ENCODE data around the gene FXYD6.

The FXYD6 gene

DNA sequence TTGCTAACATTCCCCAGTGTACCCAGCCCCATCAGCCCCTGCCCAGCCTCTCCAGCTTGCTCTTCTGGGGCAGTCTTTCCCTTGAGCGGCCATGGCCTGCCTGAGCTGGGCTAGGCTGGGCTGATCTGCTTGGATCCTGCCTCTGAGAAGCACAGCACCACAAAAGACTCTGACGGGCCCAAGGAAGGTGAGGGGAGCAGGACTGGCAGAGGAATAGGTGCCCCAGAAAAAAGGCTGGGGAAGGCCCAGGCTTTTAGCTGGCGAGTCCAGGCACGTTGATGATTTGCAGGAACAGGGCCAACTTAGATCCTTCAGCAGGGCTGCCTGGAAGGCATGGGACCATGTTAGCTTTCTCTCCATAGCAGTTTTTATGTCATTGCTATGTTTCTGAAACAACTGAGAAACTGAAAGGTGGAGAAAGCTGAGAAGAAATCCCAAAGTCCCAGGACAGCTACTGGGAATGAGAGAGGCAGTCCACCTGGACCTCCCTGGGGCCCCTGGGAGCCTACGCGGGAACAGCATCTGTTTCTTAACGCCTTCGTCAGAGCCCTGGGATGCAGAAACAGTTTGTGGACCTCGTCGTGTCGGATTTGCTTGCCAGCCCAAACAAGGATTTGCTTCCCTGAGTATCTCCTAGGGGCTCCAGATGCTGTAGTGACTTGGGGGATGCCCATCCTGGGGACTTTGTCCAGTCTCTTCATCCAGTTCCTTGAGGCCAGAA is 24.4 kb upstream of the FXYD6 start:
- no peaks in the 10 kb centered on the region for H3K27me3 ChIP-seq (ENCODE audit: low read depth, low read length)
- H3K9ac ChIP-seq (ENCODE audit: low read length) = peak overlapping the region; percentile 60
- H3K4me2 ChIP-seq (ENCODE audit: low read length) = peak overlapping the region; percentile 65

DNA sequence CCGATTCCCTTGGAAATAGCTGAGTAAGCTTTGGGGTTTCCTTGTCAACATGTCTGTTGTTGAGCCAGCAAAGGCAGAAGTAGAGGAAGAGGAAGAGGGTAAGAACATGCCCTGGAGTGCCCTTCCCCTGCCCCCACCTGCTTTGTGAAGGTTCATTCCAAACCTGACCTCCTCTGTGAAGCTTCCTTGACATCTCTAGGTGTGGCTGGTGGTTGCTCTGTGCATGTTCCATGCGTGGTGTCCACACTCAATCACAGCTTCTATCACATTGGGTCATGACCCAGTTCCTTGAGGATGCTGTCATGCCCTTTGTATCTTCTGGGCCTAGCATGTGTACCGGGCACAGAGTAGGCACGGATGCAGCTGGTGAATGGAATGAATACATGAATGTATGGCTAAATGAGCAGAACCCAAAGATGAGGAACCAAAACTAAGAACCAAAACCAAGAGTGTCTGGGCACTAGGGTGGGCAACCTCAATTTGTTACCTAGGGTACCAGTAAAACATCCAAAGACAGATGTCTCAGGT is 23.7 kb upstream of the FXYD6 start:
- H3K4me1 ChIP-seq (ENCODE audit: low read length) = peaks cover 48% of the 10 kb centered on the region
- H3K4me3 ChIP-seq (ENCODE audit: low read length) = peak overlapping the region; percentile 52
- no peaks in the 10 kb centered on the region for H3K36me3 ChIP-seq (replicated peaks; ENCODE audit: low read depth, low read length)
- H3K9me3 ChIP-seq (ENCODE audit: insufficient read depth, low read length) = no peaks in the 10 kb centered on the region
- TF ChIP-seq EZH2phosphoT487 (IDR thresholded peaks at IDR 0.05; ENCODE audit: low read depth) = no peak
- TF ChIP-seq, protein P1, sequence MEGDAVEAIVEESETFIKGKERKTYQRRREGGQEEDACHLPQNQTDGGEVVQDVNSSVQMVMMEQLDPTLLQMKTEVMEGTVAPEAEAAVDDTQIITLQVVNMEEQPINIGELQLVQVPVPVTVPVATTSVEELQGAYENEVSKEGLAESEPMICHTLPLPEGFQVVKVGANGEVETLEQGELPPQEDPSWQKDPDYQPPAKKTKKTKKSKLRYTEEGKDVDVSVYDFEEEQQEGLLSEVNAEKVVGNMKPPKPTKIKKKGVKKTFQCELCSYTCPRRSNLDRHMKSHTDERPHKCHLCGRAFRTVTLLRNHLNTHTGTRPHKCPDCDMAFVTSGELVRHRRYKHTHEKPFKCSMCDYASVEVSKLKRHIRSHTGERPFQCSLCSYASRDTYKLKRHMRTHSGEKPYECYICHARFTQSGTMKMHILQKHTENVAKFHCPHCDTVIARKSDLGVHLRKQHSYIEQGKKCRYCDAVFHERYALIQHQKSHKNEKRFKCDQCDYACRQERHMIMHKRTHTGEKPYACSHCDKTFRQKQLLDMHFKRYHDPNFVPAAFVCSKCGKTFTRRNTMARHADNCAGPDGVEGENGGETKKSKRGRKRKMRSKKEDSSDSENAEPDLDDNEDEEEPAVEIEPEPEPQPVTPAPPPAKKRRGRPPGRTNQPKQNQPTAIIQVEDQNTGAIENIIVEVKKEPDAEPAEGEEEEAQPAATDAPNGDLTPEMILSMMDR (IDR thresholded peaks at IDR 0.05; ENCODE audit: low read depth, low read length) = no peak
- H3K27ac ChIP-seq (ENCODE audit: low read length) = peak overlapping the region; percentile 90
- no peaks in the 10 kb centered on the region for H3K27me3 ChIP-seq (ENCODE audit: low read depth, low read length)
- no peaks in the 10 kb centered on the region for H4K20me1 ChIP-seq (ENCODE audit: insufficient read depth, low read length)
- H3K79me2 ChIP-seq (ENCODE audit: low read length) = no peaks in the 10 kb centered on the region; the same call in 1 of the 2 replicates
- peak overlapping the region; percentile 65 for H3K4me2 ChIP-seq (ENCODE audit: low read length)
- H2AFZ ChIP-seq (ENCODE audit: low read depth, low read length) = no peak overlapping the region
- peak overlapping the region; percentile 60 for H3K9ac ChIP-seq (ENCODE audit: low read length)

More for the DNA sequence above, 24.4 kb upstream of the FXYD6 start:
- no peaks in the 10 kb centered on the region for H3K9me3 ChIP-seq (ENCODE audit: insufficient read depth, low read length)
- peak overlapping the region; percentile 2; the same call in 1 of the 2 replicates for H3K4me3 ChIP-seq (ENCODE audit: low read length)
- no peak overlapping the region for H2AFZ ChIP-seq (ENCODE audit: low read depth, low read length)
- H3K36me3 ChIP-seq (replicated peaks; ENCODE audit: low read depth, low read length) = no peaks in the 10 kb centered on the region
- H3K79me2 ChIP-seq (ENCODE audit: low read length) = no peaks in the 10 kb centered on the region; the same call in 1 of the 2 replicates
- TF ChIP-seq, protein P1 (IDR thresholded peaks at IDR 0.05; ENCODE audit: low read depth, low read length) = no peak
- no peak for TF ChIP-seq EZH2phosphoT487 (IDR thresholded peaks at IDR 0.05; ENCODE audit: low read depth)
- peak overlapping the region; percentile 90 for H3K27ac ChIP-seq (ENCODE audit: low read length)
- no peaks in the 10 kb centered on the region for H4K20me1 ChIP-seq (ENCODE audit: insufficient read depth, low read length)
- peaks cover 51% of the 10 kb centered on the region for H3K4me1 ChIP-seq (ENCODE audit: low read length)

DNA sequence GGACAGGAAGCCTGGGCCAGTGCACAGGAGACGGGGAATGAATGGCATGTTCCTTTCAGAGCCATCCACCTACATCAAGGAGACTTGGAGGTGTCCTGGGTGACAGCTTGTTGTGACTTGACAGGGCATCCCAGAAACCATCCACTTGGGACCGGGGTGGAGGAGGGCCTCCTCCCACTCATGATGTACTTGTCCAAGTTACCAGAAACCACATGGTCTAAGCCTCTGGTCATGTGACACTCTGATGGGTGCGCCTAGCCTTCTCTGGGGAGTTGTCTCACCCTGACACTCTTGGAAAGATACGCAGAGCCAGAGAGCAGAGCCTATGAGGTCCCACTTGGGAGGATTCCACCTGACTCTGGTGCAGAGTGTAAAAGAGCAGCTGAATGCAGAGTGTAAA is 21.6 kb upstream of the FXYD6 start:
- TF ChIP-seq EZH2phosphoT487 (IDR thresholded peaks at IDR 0.05; ENCODE audit: low read depth) = no peak
- TF ChIP-seq, protein P1 (IDR thresholded peaks at IDR 0.05; ENCODE audit: low read depth, low read length) = no peak
- no peaks in the 10 kb centered on the region for H3K36me3 ChIP-seq (replicated peaks; ENCODE audit: low read depth, low read length)

DNA sequence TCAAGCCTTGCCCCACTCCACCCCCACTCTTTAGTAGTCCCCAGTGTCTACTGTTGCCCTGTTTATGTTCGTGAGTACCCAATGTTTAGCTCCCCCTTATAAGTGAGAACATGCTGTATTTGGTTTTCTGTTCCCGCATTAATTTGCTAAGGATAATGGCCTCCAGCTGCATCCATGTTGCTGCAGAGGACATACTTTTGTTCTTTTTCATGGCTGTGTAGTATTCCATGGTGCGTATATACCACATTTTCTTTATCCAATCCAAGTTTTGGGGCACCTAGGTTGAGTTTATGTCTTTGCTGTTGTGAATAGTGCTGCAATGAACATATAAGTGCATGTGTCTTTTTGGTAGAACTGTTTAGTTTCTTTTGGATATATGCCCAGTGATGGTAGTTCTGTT is 16.2 kb upstream of the FXYD6 start:
- Histone ChIP-seq H3K9ac (ENCODE audit: low read length) (no peak overlapping the region), H4K20me1 (ENCODE audit: insufficient read depth, low read length) (no peaks in the 10 kb centered on the region), H3K4me2 (ENCODE audit: low read length) (no peak overlapping the region), H3K4me3 (ENCODE audit: low read length) (no peak overlapping the region), H3K27ac (ENCODE audit: low read length) (no peak overlapping the region), H3K36me3 (replicated peaks; ENCODE audit: low read depth, low read length) (peaks cover 2% of the 10 kb centered on the region), H3K27me3 (ENCODE audit: low read depth, low read length) (no peaks in the 10 kb centered on the region), H3K4me1 (ENCODE audit: low read length) (peaks cover 6% of the 10 kb centered on the region; the same call in 1 of the 2 replicates), H2AFZ (ENCODE audit: low read depth, low read length) (no peak overlapping the region), H3K9me3 (ENCODE audit: insufficient read depth, low read length) (0 out of 2 replicates have a peak, but pooled peaks cover 3% of the 10 kb centered on the region), H3K79me2 (ENCODE audit: low read length) (no peaks in the 10 kb centered on the region)
- TF ChIP-seq, protein P1 (IDR thresholded peaks at IDR 0.05; ENCODE audit: low read depth, low read length) = no peak

More for the DNA sequence above, 21.6 kb upstream of the FXYD6 start:
- no peaks in the 10 kb centered on the region for H3K27me3 ChIP-seq (ENCODE audit: low read depth, low read length)
- no peaks in the 10 kb centered on the region for H3K9me3 ChIP-seq (ENCODE audit: insufficient read depth, low read length)
- H3K4me3 ChIP-seq (ENCODE audit: low read length) = no peak overlapping the region
- H3K79me2 ChIP-seq (ENCODE audit: low read length) = no peaks in the 10 kb centered on the region; the same call in 1 of the 2 replicates
- H3K27ac ChIP-seq (ENCODE audit: low read length) = no peak overlapping the region
- H3K4me1 ChIP-seq (ENCODE audit: low read length) = peaks cover 40% of the 10 kb centered on the region
- H2AFZ ChIP-seq (ENCODE audit: low read depth, low read length) = no peak overlapping the region
- no peaks in the 10 kb centered on the region for H4K20me1 ChIP-seq (ENCODE audit: insufficient read depth, low read length)
- 0 out of 2 replicates have a peak overlapping the region, but pooled peaks have one; percentile 65 for H3K4me2 ChIP-seq (ENCODE audit: low read length)
- no peak overlapping the region for H3K9ac ChIP-seq (ENCODE audit: low read length)

Data from OCI-LY3 (cell line).